Neural cell (in vitro differentiated cells): ENCODE data around the gene ACAA2.

Source experiments
- CTCF ChIP-seq: fragments of 450-650 bp; IDR thresholded peaks from 2 replicates; pipeline ENCODE4 v1.5.1; 2014; ENCODE audit warnings: antibody characterized with exemption, mild to moderate bottlenecking, moderate library complexity; ENCODE audit not compliant: poor library complexity, severe bottlenecking
- EP300 ChIP-seq: fragments of 450-650 bp; conservative IDR thresholded peaks from 2 replicates; pipeline ENCODE4 v1.6.1; 2014; ENCODE audit warnings: antibody characterized with exemption, mild to moderate bottlenecking, moderate library complexity; ENCODE audit not compliant: poor library complexity, severe bottlenecking
- EZH2 ChIP-seq: fragments of 200-600, 300-800 bp; shearing (Covaris generic), sonication (generic); IDR thresholded peaks from 2 replicates; pipeline ENCODE4 v1.6.1; 2014; ENCODE audit warnings: antibody characterized with exemption, low read length, borderline replicate concordance, mild to moderate bottlenecking; ENCODE audit not compliant: insufficient read depth, poor library complexity, severe bottlenecking
- MXI1 ChIP-seq: fragments of 450-650 bp; conservative IDR thresholded peaks from 2 replicates; pipeline ENCODE4 v1.6.1; 2014; ENCODE audit warnings: antibody characterized with exemption, mild to moderate bottlenecking; ENCODE audit not compliant: poor library complexity, severe bottlenecking
- POLR2AphosphoS5 ChIP-seq: IDR thresholded peaks from 2 replicates; pipeline ENCODE4 v1.6.1; 2012
- RAD21 ChIP-seq: fragments of 450-650 bp; conservative IDR thresholded peaks from 2 replicates; pipeline ENCODE4 v1.6.1; 2014; ENCODE audit warnings: antibody characterized with exemption, mild to moderate bottlenecking, moderate library complexity
- SMC3 ChIP-seq: fragments of 450-650 bp; conservative IDR thresholded peaks from 2 replicates; pipeline ENCODE4 v1.6.1; 2014; ENCODE audit warnings: antibody characterized with exemption, mild to moderate bottlenecking, moderate library complexity; ENCODE audit not compliant: poor library complexity
- TAF1 ChIP-seq: IDR thresholded peaks from 2 replicates; pipeline ENCODE4 v1.6.1; 2012; ENCODE audit warnings: low read depth
- TF ChIP-seq, protein P1 (sequence below): IDR thresholded peaks from 2 replicates; pipeline ENCODE4 v1.6.1; 2012; ENCODE audit warnings: borderline replicate concordance

GRCh38 chr18:49744376-49745008, 68.8 kb downstream of the ACAA2 start:
- no peak for TF ChIP-seq CTCF
- no peak for TF ChIP-seq MXI1
- no peak for TF ChIP-seq POLR2AphosphoS5
- no peak for TF ChIP-seq EP300
- TF ChIP-seq, protein P1, sequence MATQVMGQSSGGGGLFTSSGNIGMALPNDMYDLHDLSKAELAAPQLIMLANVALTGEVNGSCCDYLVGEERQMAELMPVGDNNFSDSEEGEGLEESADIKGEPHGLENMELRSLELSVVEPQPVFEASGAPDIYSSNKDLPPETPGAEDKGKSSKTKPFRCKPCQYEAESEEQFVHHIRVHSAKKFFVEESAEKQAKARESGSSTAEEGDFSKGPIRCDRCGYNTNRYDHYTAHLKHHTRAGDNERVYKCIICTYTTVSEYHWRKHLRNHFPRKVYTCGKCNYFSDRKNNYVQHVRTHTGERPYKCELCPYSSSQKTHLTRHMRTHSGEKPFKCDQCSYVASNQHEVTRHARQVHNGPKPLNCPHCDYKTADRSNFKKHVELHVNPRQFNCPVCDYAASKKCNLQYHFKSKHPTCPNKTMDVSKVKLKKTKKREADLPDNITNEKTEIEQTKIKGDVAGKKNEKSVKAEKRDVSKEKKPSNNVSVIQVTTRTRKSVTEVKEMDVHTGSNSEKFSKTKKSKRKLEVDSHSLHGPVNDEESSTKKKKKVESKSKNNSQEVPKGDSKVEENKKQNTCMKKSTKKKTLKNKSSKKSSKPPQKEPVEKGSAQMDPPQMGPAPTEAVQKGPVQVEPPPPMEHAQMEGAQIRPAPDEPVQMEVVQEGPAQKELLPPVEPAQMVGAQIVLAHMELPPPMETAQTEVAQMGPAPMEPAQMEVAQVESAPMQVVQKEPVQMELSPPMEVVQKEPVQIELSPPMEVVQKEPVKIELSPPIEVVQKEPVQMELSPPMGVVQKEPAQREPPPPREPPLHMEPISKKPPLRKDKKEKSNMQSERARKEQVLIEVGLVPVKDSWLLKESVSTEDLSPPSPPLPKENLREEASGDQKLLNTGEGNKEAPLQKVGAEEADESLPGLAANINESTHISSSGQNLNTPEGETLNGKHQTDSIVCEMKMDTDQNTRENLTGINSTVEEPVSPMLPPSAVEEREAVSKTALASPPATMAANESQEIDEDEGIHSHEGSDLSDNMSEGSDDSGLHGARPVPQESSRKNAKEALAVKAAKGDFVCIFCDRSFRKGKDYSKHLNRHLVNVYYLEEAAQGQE = no peak
- TF ChIP-seq SMC3 = no peak
- no peak for TF ChIP-seq RAD21
- no peak for TF ChIP-seq EZH2
- no peak for TF ChIP-seq TAF1
